GM23338 (cell line): ENCODE results near the gene ADAMTS4. TPM values are rescaled to one million over a fixed set of nuclear protein-coding genes. Genes with fewer than 3 reads are reported as not detected.

Experiments
- ATAC-seq: fragments of 200-7000 bp; cut with Tn5 transposase; 3 replicates; pipeline ENCODE4 v1.9.1; 2020
- DNase-seq: peaks from one replicate; pipeline ENCODE4 v3.0.0-alpha.2; 2015; ENCODE audit warnings: low spot score
- H2AFZ ChIP-seq: fragments of 200-600 bp; sonication (generic); 2 replicates; pipeline ENCODE4 v1.8.0; 2016; ENCODE audit warnings: antibody characterized with exemption, mild to moderate bottlenecking, moderate library complexity
- H3F3A ChIP-seq: fragments of 200-600 bp; sonication (generic); replicated peaks from 2 replicates; pipeline ENCODE4 v1.8.0; 2017; ENCODE audit warnings: antibody characterized with exemption, mixed run types, low read depth
- H3K27ac ChIP-seq: fragments of 200-600 bp; sonication (generic); 2 replicates; pipeline ENCODE4 v1.6.1; 2016; ENCODE audit warnings: low read depth
- H3K27me3 ChIP-seq: fragments of 200-600 bp; sonication (generic); 2 replicates; pipeline ENCODE4 v1.8.0; 2016; ENCODE audit warnings: mild to moderate bottlenecking, mixed run types, moderate library complexity; ENCODE audit not compliant: insufficient read depth
- H3K36me3 ChIP-seq: fragments of 200-600 bp; sonication (generic); 2 replicates; pipeline ENCODE4 v1.8.0; 2016; ENCODE audit warnings: mild to moderate bottlenecking; ENCODE audit not compliant: insufficient read depth
- H3K4me1 ChIP-seq: fragments of 200-600 bp; sonication (generic); 2 replicates; pipeline ENCODE4 v1.8.0; 2016; ENCODE audit warnings: mild to moderate bottlenecking, moderate library complexity; ENCODE audit not compliant: insufficient read depth
- H3K4me2 ChIP-seq: fragments of 200-600 bp; sonication (generic); 2 replicates; pipeline ENCODE4 v1.7.1; 2017; ENCODE audit warnings: mixed run types
- H3K4me3 ChIP-seq: fragments of 200-600 bp; sonication (generic); 2 replicates; pipeline ENCODE4 v1.6.1; 2016; ENCODE audit warnings: mixed run types
- H3K79me2 ChIP-seq: fragments of 200-600 bp; sonication (generic); replicated peaks from 2 replicates; pipeline ENCODE4 v1.8.0; 2017; ENCODE audit warnings: mild to moderate bottlenecking; ENCODE audit not compliant: insufficient read depth
- H3K9me2 ChIP-seq: fragments of 200-600 bp; sonication (generic); 2 replicates; pipeline ENCODE4 v1.8.0; 2017; ENCODE audit not compliant: insufficient read depth
- H4K20me1 ChIP-seq: fragments of 200-600 bp; sonication (generic); replicated peaks from 2 replicates; pipeline ENCODE4 v1.8.0; 2017; ENCODE audit warnings: mild to moderate bottlenecking; ENCODE audit not compliant: insufficient read depth
- H3K27ac Mint-ChIP-seq: 2 replicates; pipeline ENCODE4 v1.8.0; 2020; ENCODE audit warnings: inconsistent platforms, mild to moderate bottlenecking, moderate library complexity, mixed read lengths
- H3K27me3 Mint-ChIP-seq: 3 replicates; pipeline ENCODE4 v1.8.0; 2022; ENCODE audit warnings: low read depth, mild to moderate bottlenecking, moderate library complexity, mixed read lengths, inconsistent platforms; ENCODE audit not compliant: insufficient read depth, poor library complexity
- H3K36me3 Mint-ChIP-seq: 3 replicates; pipeline ENCODE4 v1.8.0; 2021; ENCODE audit warnings: low read depth, mild to moderate bottlenecking, inconsistent platforms, moderate library complexity, mixed read lengths
- H3K4me1 Mint-ChIP-seq: 3 replicates; pipeline ENCODE4 v1.8.0; 2020; ENCODE audit warnings: mild to moderate bottlenecking, inconsistent platforms, mixed read lengths
- H3K4me3 Mint-ChIP-seq: 3 replicates; pipeline ENCODE4 v1.8.0; 2021; ENCODE audit warnings: moderate library complexity, mild to moderate bottlenecking, inconsistent platforms, mixed read lengths
- H3K9me3 Mint-ChIP-seq: 3 replicates; pipeline ENCODE4 v1.8.0; 2020; ENCODE audit warnings: moderate library complexity, mild to moderate bottlenecking, inconsistent platforms, mixed read lengths
- EZH2 ChIP-seq: fragments of 200-600 bp; sonication (generic); IDR thresholded peaks from one replicate; pipeline ENCODE4 v1.8.0; 2017; ENCODE audit warnings: antibody characterized with exemption, mild to moderate bottlenecking, low read depth; ENCODE audit not compliant: unreplicated experiment
- EZH2phosphoT487 ChIP-seq: fragments of 200-600 bp; sonication (generic); IDR thresholded peaks from one replicate; pipeline ENCODE4 v1.8.1; 2018; ENCODE audit warnings: antibody characterized with exemption; ENCODE audit not compliant: unreplicated experiment
- JUNB ChIP-seq: IDR thresholded peaks from one replicate; pipeline ENCODE4 v1.6.1; 2016; ENCODE audit warnings: antibody characterized with exemption; ENCODE audit not compliant: unreplicated experiment
- POLR2AphosphoS5 ChIP-seq: IDR thresholded peaks from 2 replicates; pipeline ENCODE4 v1.6.1; 2016; ENCODE audit warnings: antibody characterized with exemption, low read depth
- STAT1 ChIP-seq: IDR thresholded peaks from one replicate; pipeline ENCODE4 v1.6.1; 2016; ENCODE audit warnings: antibody characterized with exemption; ENCODE audit not compliant: unreplicated experiment
- ZNF114 ChIP-seq: fragments of 250-450 bp; sonication (Bioruptor Pico); IDR thresholded peaks from 2 replicates; pipeline ENCODE4 v1.5.0; 2020; ENCODE audit warnings: mild to moderate bottlenecking, moderate library complexity
- ZNF331 ChIP-seq: fragments of 250-450 bp; sonication (Bioruptor Pico); IDR thresholded peaks from 2 replicates; pipeline ENCODE4 v1.5.0; 2020; ENCODE audit warnings: low read depth, mild to moderate bottlenecking, moderate library complexity
- polyA plus RNA-seq: library from polyadenylated mRNA; unstranded; fragments of >200 nt; fragmentation: Nextera tagmentation; extraction: Ambion mirVana; gene quantifications from 2 replicates; pipeline ENCODE4 v1.2.1, GENCODE V29; 2016
- total RNA-seq: library from RNA; depleted of rRNA; stranded (reverse); fragments of >200 nt; shearing (Covaris generic); gene quantifications from 2 replicates; pipeline ENCODE4 v1.2.3, GENCODE V29; 2014
- TF ChIP-seq, protein P1 (sequence below): IDR thresholded peaks from one replicate; pipeline ENCODE4 v1.6.1; 2018; ENCODE audit warnings: antibody characterized with exemption; ENCODE audit not compliant: unreplicated experiment
- TF ChIP-seq, protein P2 (sequence below): fragments of 250-450 bp; sonication (Bioruptor Pico); IDR thresholded peaks from 2 replicates; pipeline ENCODE4 v1.5.0; 2020; ENCODE audit warnings: mild to moderate bottlenecking, moderate library complexity

The ADAMTS4 gene
- total and polyA plus RNA-seq, 2 experiments from 2014 or later = 1.3 to 5.2 TPM

DNA sequence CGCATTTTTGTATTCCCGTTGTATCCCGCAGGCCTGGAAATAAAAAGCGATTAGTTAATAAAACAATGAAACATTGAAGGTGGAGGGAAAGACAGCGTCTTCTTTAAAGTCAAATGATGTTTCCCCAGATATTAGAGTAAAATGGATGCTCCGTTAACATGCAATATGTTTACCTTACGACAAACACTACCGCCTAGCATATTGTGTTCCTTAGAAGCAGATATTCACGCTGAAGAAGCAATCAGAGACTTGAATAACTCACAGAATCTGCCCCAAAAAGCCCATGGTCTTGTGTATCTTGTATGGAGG lies 21.0 kb downstream of the ADAMTS4 start:
- H3K27ac ChIP-seq = peak overlapping the region; percentile 92; the same call in 1 of the 2 replicates
- Mint-ChIP-seq H3K4me3 (peak overlapping the region; percentile 98), H3K9me3 (no peaks in the 10 kb centered on the region), H3K36me3 (peaks cover 27% of the 10 kb centered on the region), H3K27ac (peak overlapping the region; percentile 99), H3K27me3 (peaks cover 2% of the 10 kb centered on the region), H3K4me1 (peaks cover 15% of the 10 kb centered on the region)
- peak overlapping the region; percentile 99 for H3K4me3 ChIP-seq
- TF ChIP-seq, protein P1, sequence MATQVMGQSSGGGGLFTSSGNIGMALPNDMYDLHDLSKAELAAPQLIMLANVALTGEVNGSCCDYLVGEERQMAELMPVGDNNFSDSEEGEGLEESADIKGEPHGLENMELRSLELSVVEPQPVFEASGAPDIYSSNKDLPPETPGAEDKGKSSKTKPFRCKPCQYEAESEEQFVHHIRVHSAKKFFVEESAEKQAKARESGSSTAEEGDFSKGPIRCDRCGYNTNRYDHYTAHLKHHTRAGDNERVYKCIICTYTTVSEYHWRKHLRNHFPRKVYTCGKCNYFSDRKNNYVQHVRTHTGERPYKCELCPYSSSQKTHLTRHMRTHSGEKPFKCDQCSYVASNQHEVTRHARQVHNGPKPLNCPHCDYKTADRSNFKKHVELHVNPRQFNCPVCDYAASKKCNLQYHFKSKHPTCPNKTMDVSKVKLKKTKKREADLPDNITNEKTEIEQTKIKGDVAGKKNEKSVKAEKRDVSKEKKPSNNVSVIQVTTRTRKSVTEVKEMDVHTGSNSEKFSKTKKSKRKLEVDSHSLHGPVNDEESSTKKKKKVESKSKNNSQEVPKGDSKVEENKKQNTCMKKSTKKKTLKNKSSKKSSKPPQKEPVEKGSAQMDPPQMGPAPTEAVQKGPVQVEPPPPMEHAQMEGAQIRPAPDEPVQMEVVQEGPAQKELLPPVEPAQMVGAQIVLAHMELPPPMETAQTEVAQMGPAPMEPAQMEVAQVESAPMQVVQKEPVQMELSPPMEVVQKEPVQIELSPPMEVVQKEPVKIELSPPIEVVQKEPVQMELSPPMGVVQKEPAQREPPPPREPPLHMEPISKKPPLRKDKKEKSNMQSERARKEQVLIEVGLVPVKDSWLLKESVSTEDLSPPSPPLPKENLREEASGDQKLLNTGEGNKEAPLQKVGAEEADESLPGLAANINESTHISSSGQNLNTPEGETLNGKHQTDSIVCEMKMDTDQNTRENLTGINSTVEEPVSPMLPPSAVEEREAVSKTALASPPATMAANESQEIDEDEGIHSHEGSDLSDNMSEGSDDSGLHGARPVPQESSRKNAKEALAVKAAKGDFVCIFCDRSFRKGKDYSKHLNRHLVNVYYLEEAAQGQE = no peak
- TF ChIP-seq EZH2phosphoT487 (no peak), ZNF114 (no peak), STAT1 (no peak), ZNF331 (CRISPR knock-in tag) (no peak), POLR2AphosphoS5 (no peak), EZH2 (no peak), JUNB (no peak)
- TF ChIP-seq, protein P2, sequence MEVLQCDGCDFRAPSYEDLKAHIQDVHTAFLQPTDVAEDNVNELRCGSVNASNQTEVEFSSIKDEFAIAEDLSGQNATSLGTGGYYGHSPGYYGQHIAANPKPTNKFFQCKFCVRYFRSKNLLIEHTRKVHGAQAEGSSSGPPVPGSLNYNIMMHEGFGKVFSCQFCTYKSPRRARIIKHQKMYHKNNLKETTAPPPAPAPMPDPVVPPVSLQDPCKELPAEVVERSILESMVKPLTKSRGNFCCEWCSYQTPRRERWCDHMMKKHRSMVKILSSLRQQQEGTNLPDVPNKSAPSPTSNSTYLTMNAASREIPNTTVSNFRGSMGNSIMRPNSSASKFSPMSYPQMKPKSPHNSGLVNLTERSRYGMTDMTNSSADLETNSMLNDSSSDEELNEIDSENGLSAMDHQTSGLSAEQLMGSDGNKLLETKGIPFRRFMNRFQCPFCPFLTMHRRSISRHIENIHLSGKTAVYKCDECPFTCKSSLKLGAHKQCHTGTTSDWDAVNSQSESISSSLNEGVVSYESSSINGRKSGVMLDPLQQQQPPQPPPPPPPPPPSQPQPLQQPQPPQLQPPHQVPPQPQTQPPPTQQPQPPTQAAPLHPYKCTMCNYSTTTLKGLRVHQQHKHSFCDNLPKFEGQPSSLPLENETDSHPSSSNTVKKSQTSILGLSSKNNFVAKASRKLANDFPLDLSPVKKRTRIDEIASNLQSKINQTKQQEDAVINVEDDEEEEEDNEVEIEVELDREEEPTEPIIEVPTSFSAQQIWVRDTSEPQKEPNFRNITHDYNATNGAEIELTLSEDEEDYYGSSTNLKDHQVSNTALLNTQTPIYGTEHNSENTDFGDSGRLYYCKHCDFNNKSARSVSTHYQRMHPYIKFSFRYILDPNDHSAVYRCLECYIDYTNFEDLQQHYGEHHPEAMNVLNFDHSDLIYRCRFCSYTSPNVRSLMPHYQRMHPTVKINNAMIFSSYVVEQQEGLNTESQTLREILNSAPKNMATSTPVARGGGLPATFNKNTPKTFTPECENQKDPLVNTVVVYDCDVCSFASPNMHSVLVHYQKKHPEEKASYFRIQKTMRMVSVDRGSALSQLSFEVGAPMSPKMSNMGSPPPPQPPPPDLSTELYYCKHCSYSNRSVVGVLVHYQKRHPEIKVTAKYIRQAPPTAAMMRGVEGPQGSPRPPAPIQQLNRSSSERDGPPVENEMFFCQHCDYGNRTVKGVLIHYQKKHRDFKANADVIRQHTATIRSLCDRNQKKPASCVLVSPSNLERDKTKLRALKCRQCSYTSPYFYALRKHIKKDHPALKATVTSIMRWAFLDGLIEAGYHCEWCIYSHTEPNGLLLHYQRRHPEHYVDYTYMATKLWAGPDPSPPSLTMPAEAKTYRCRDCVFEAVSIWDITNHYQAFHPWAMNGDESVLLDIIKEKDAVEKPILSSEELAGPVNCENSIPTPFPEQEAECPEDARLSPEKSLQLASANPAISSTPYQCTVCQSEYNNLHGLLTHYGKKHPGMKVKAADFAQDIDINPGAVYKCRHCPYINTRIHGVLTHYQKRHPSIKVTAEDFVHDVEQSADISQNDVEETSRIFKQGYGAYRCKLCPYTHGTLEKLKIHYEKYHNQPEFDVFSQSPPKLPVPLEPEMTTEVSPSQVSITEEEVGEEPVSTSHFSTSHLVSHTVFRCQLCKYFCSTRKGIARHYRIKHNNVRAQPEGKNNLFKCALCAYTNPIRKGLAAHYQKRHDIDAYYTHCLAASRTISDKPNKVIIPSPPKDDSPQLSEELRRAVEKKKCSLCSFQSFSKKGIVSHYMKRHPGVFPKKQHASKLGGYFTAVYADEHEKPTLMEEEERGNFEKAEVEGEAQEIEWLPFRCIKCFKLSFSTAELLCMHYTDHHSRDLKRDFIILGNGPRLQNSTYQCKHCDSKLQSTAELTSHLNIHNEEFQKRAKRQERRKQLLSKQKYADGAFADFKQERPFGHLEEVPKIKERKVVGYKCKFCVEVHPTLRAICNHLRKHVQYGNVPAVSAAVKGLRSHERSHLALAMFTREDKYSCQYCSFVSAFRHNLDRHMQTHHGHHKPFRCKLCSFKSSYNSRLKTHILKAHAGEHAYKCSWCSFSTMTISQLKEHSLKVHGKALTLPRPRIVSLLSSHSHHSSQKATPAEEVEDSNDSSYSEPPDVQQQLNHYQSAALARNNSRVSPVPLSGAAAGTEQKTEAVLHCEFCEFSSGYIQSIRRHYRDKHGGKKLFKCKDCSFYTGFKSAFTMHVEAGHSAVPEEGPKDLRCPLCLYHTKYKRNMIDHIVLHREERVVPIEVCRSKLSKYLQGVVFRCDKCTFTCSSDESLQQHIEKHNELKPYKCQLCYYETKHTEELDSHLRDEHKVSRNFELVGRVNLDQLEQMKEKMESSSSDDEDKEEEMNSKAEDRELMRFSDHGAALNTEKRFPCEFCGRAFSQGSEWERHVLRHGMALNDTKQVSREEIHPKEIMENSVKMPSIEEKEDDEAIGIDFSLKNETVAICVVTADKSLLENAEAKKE (CRISPR knock-in tag) = no peak
- H3K9me2 ChIP-seq = no peaks in the 10 kb centered on the region
- H4K20me1 ChIP-seq = peaks cover 6% of the 10 kb centered on the region; the same call in 1 of the 2 replicates
- H3K79me2 ChIP-seq = peaks cover 8% of the 10 kb centered on the region
- H3K4me2 ChIP-seq = peak overlapping the region; percentile 100
- H2AFZ ChIP-seq = peak overlapping the region; percentile 98; the same call in 1 of the 2 replicates
- H3K36me3 ChIP-seq = peaks cover 7% of the 10 kb centered on the region
- H3F3A ChIP-seq = no peaks in the 10 kb centered on the region
- ATAC-seq = no peak
- no peak for DNase-seq
- H3K4me1 ChIP-seq = peaks cover 15% of the 10 kb centered on the region; the same call in 1 of the 2 replicates
- H3K27me3 ChIP-seq = no peaks in the 10 kb centered on the region
